Pons (tissue), 1 donor: Measurements from ENCODE around the gene LGI4.
A peak's percentile ranks its signal among the peaks of the same experiment; 100 is the strongest.
"Not testable (repeated sequence)": the region's sequence is repeated elsewhere in the genome, so short reads cannot be mapped to it uniquely, and the experiment has no call there.

Source experiments
- DNase-seq: peaks from one replicate; pipeline ENCODE4 v3.0.0-alpha.2; 2016; ENCODE audit warnings: low spot score

LGI4 gene

GRCh38 chr19:35141837-35142605 lies 7.2 kb upstream of the LGI4 start:
- DNase-seq = no peak

GRCh38 chr19:35140962-35141836 lies 6.3 kb upstream of the LGI4 start:
- peak; percentile 88 for DNase-seq

GRCh38 chr19:35140207-35140961 lies 5.5 kb upstream of the LGI4 start:
- DNase-seq = no peak

GRCh38 chr19:35138305-35138892 lies 3.5 kb upstream of the LGI4 start, which contains the start of gene FXYD1:
Gene FXYD1 (plus strand): TSS chr19:35138824. CDS start chr19:35140080, 1,256 bp downstream.
- DNase-seq = no peak

- no peak for DNase-seq
These were observed 2.3 kb upstream of the LGI4 start for GRCh38 chr19:35136977-35137702.

- no peak for DNase-seq
These were observed 1.4 kb upstream of the LGI4 start for GRCh38 chr19:35136231-35136630.

GRCh38 chr19:35135389-35135909 lies 590 bp upstream of the LGI4 start:
- peak; percentile 81 for DNase-seq

GRCh38 chr19:35133826-35134225 lies 1.0 kb downstream of the LGI4 start:
- no peak for DNase-seq

GRCh38 chr19:35132254-35132653 lies 2.6 kb downstream of the LGI4 start:
- no peak for DNase-seq

- DNase-seq = no peak
These were observed 3.8 kb downstream of the LGI4 start for GRCh38 chr19:35130761-35131720.

- DNase-seq = not testable (repeated sequence)
These were observed 5.1 kb downstream of the LGI4 start for GRCh38 chr19:35129724-35130274.

GRCh38 chr19:35128398-35129057 lies 6.3 kb downstream of the LGI4 start:
- no peak for DNase-seq

- DNase-seq = no peak
These were observed 7.0 kb downstream of the LGI4 start for GRCh38 chr19:35127871-35128270.

- DNase-seq = peak; percentile 69
These were observed 8.3 kb downstream of the LGI4 start for GRCh38 chr19:35126624-35126959.

GRCh38 chr19:35125749-35126623 lies 8.9 kb downstream of the LGI4 start:
- DNase-seq = no peak

- DNase-seq = no peak
These were observed 9.6 kb downstream of the LGI4 start for GRCh38 chr19:35125270-35125717.

- peak; percentile 97 for DNase-seq
These were observed 10.5 kb downstream of the LGI4 start for GRCh38 chr19:35124098-35125060.
